T-helper 1 cell treated with Interleukin-12 subunit alpha and Interleukin-12 subunit beta and Interleukin-4 antibody, amounts not matched to agents 30 ng/mL and 1 ng/mL, for 36 hours (primary cell): ENCODE measurements around the gene ABCC9. TPM values are rescaled to one million over a fixed set of nuclear protein-coding genes. Genes with fewer than 3 reads are reported as not detected.

Experiments used
- intact Hi-C: fragments of 100-400 bp; cut with micrococcal nuclease; formaldehyde crosslinking; loops from one replicate; pipeline ENCODE4 v1.15.1; 2024
- total RNA-seq: library from RNA; stranded (reverse); gene quantifications from 2 replicates; pipeline ENCODE4 v1.2.3, GENCODE V29; 2022

The ABCC9 gene
- not detected in 2 replicates for total RNA-seq

GRCh38 chr12:21940549-21941505, at the start of gene ABCC9:
TSS of gene ABCC9 (minus strand) at chr12:21941426. CDS start at chr12:21936674, 4,752 bp downstream.
- intact Hi-C loops, result loop anchor here (2.0 kb wide), 1 partner anchor 166 kb away; the partner anchor contains the start of gene KCNJ8

GRCh38 chr12:21989819-21990412, 48.7 kb upstream of the ABCC9 start:
- intact Hi-C loops, result loop anchor here (1.0 kb wide), 1 partner anchor 293 kb away; no protein-coding TSS in a partner anchor

- intact Hi-C loops, result no loop called here
These were observed 47.4 kb upstream of the ABCC9 start for GRCh38 chr12:21988619-21989018.

- intact Hi-C loops, result no loop called here
These were observed 46.5 kb upstream of the ABCC9 start for GRCh38 chr12:21987755-21988154.

GRCh38 chr12:21985155-21985554, 43.9 kb upstream of the ABCC9 start:
- intact Hi-C loops, result no loop called here

- intact Hi-C loops, result no loop called here
These were observed 43.1 kb upstream of the ABCC9 start for GRCh38 chr12:21984375-21984774.

- intact Hi-C loops, result no loop called here
These were observed 41.9 kb upstream of the ABCC9 start for GRCh38 chr12:21983095-21983494.

GRCh38 chr12:21980544-21980943, 39.3 kb upstream of the ABCC9 start:
- intact Hi-C loops, result no loop called here

- intact Hi-C loops, result no loop called here
These were observed 34.1 kb upstream of the ABCC9 start for GRCh38 chr12:21975293-21975692.

GRCh38 chr12:21973221-21973620, 32.0 kb upstream of the ABCC9 start:
- intact Hi-C loops, result no loop called here

GRCh38 chr12:21972055-21972454, 30.8 kb upstream of the ABCC9 start:
- intact Hi-C loops, result no loop called here

GRCh38 chr12:21971344-21971743, 30.1 kb upstream of the ABCC9 start:
- intact Hi-C loops, result no loop called here

GRCh38 chr12:21962821-21963220, 21.6 kb upstream of the ABCC9 start:
- intact Hi-C loops, result no loop called here

GRCh38 chr12:21962236-21962635, 21.0 kb upstream of the ABCC9 start:
- intact Hi-C loops, result no loop called here

GRCh38 chr12:21950649-21951048, 9.4 kb upstream of the ABCC9 start:
- intact Hi-C loops, result no loop called here

- intact Hi-C loops, result no loop called here
These were observed 7.8 kb upstream of the ABCC9 start for GRCh38 chr12:21949036-21949435.

- intact Hi-C loops, result no loop called here
These were observed 5.8 kb upstream of the ABCC9 start for GRCh38 chr12:21946983-21947382.

- intact Hi-C loops, result no loop called here
These were observed 3.8 kb upstream of the ABCC9 start for GRCh38 chr12:21945002-21945401.

- intact Hi-C loops, result no loop called here
These were observed 1.1 kb upstream of the ABCC9 start for GRCh38 chr12:21942377-21942703.

- intact Hi-C loops, result loop anchor here (2.0 kb wide), 1 partner anchor 167 kb away; the partner anchor contains the start of gene KCNJ8
These were observed 515 bp upstream of the ABCC9 start for GRCh38 chr12:21941506-21942376.

- intact Hi-C loops, result no loop called here
These were observed 1.8 kb downstream of the ABCC9 start for GRCh38 chr12:21939435-21939834.

GRCh38 chr12:21938879-21939278, 2.3 kb downstream of the ABCC9 start:
- intact Hi-C loops, result no loop called here
